ENCODE measurements around the gene PIAS4. TPM values are rescaled to one million over a fixed set of nuclear protein-coding genes. Genes with fewer than 3 reads are reported as not detected.

Gene PIAS4
- total and polyA plus RNA-seq, 9 donors, result 14.7 to 26.2 (median 23.6) TPM

DNA sequence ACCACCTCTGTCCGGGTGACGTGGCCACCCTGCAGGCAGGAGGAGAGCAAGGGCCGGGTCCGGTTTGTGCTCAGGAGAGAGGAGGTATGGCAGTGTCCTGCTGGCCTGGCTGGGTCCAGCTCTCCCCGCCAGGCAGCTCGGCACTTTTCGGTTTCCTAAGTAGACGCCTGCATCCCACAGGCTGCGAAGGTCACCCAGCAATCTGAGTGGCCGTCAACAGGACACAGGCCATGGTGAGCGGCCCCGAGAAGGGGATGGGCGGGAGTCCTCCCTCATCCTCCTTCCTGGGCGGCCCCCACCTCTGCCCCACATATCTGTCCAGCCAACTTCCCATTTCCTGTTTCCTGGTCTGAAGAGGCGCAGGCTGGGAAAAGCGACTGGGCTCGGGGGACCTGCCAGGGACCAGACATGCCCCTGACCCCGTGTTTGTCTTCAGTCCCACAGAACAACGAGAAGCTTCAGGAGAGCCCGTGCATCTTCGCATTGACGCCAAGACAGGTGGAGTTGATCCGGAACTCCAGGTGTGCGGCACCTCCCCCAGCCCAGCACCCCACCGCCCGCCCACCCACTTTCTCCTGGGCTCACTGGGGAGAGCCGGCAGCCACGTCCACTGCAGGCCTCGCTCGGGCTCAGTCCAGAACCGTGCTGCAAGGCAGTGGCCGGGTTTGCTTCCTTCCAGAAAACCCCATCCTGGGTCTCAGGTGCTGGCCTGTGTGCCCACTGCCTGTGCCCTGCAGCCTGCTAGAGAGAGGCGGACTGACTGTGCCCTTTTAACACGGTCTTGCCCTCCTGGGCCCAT lies 16.3 kb downstream of the PIAS4 start:
- H3K4me1 ChIP-seq (ENCODE audit: control insufficient read depth, insufficient read depth, low read length), result peaks cover 3% of the 10 kb centered on the region
- no peak overlapping the region for H3K27ac ChIP-seq (ENCODE audit: low read length)
- 88% methylated on average over 24 of the region's 34 CpGs for WGBS (ENCODE audit: insufficient coverage)
- H3K4me3 ChIP-seq (ENCODE audit: low read length), result no peak overlapping the region
- DNase-seq, result no peak
- H3K27me3 ChIP-seq (ENCODE audit: control insufficient read depth, insufficient read depth, low read length), result no peaks in the 10 kb centered on the region
- H3K36me3 ChIP-seq (ENCODE audit: control insufficient read depth, insufficient read depth, low read length), result peaks cover 46% of the 10 kb centered on the region
- H3K9me3 ChIP-seq (replicated peaks; ENCODE audit: control insufficient read depth, low read depth, low read length), result peaks cover 3% of the 10 kb centered on the region

- Histone ChIP-seq H3K9me3 (replicated peaks; ENCODE audit: control insufficient read depth, low read depth, low read length) (peaks cover 3% of the 10 kb centered on the region), H3K4me3 (ENCODE audit: low read length) (no peak overlapping the region), H3K27ac (ENCODE audit: low read length) (no peak overlapping the region), H3K36me3 (ENCODE audit: control insufficient read depth, insufficient read depth, low read length) (peaks cover 51% of the 10 kb centered on the region), H3K4me1 (ENCODE audit: control insufficient read depth, insufficient read depth, low read length) (no peaks in the 10 kb centered on the region), H3K27me3 (ENCODE audit: control insufficient read depth, insufficient read depth, low read length) (no peaks in the 10 kb centered on the region)
- 75% methylated on average over 11 of the region's 11 CpGs for WGBS (ENCODE audit: insufficient coverage)
- no peak for DNase-seq
Measured at GRCh38 chr19:4025317-4025716, 17.8 kb downstream of the PIAS4 start.

GRCh38 chr19:4027146-4027545 lies 19.6 kb downstream of the PIAS4 start:
- Histone ChIP-seq H3K4me3 (ENCODE audit: low read length) (no peak overlapping the region), H3K27me3 (ENCODE audit: control insufficient read depth, insufficient read depth, low read length) (no peaks in the 10 kb centered on the region), H3K27ac (ENCODE audit: low read length) (no peak overlapping the region), H3K36me3 (ENCODE audit: control insufficient read depth, insufficient read depth, low read length) (peaks cover 65% of the 10 kb centered on the region), H3K9me3 (replicated peaks; ENCODE audit: control insufficient read depth, low read depth, low read length) (peaks cover 1% of the 10 kb centered on the region), H3K4me1 (ENCODE audit: control insufficient read depth, insufficient read depth, low read length) (no peaks in the 10 kb centered on the region)
- 89% methylated on average over 13 of the region's 16 CpGs for WGBS (ENCODE audit: insufficient coverage)
- no peak for DNase-seq

- Histone ChIP-seq H3K9me3 (replicated peaks; ENCODE audit: control insufficient read depth, low read depth, low read length) (no peaks in the 10 kb centered on the region), H3K27ac (ENCODE audit: low read length) (no peak overlapping the region), H3K36me3 (ENCODE audit: control insufficient read depth, insufficient read depth, low read length) (peaks cover 75% of the 10 kb centered on the region), H3K4me3 (ENCODE audit: low read length) (no peak overlapping the region), H3K27me3 (ENCODE audit: control insufficient read depth, insufficient read depth, low read length) (no peaks in the 10 kb centered on the region), H3K4me1 (ENCODE audit: control insufficient read depth, insufficient read depth, low read length) (no peaks in the 10 kb centered on the region)
- no peak for DNase-seq
- WGBS (ENCODE audit: insufficient coverage), result 94% methylated on average over 41 of the region's 48 CpGs
Measured at GRCh38 chr19:4028334-4029246, 21.1 kb downstream of the PIAS4 start.

DNA sequence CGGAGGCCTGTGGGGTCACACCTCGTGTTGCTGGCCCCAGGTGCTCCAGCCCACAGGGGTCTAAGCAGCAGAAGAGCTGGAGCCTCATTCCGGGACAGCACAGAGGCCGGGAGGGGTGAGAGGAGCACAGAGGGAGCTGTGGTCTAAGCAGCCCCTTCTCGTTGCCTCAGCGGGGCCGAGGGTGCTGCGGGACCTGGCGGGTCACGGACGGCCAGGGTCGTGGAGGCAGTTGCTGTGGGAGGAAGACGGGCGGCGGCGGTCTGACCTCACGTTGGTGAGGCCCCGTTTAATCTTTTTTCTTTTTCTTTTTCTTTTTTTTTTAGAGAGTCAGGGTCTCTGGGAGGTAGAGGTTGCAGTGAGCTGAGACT lies 21.7 kb downstream of the PIAS4 start:
- Histone ChIP-seq H3K4me1 (ENCODE audit: control insufficient read depth, insufficient read depth, low read length) (no peaks in the 10 kb centered on the region), H3K36me3 (ENCODE audit: control insufficient read depth, insufficient read depth, low read length) (peaks cover 73% of the 10 kb centered on the region)
- 86% methylated on average over 15 of the region's 18 CpGs for WGBS (ENCODE audit: insufficient coverage)

GRCh38 chr19:4030552-4030951 lies 23.0 kb downstream of the PIAS4 start:
- 94% methylated on average over 4 of the region's 6 CpGs for WGBS (ENCODE audit: insufficient coverage)
- Histone ChIP-seq H3K9me3 (replicated peaks; ENCODE audit: control insufficient read depth, low read depth, low read length) (no peaks in the 10 kb centered on the region), H3K4me1 (ENCODE audit: control insufficient read depth, insufficient read depth, low read length) (no peaks in the 10 kb centered on the region), H3K36me3 (ENCODE audit: control insufficient read depth, insufficient read depth, low read length) (peaks cover 75% of the 10 kb centered on the region), H3K27ac (ENCODE audit: low read length) (no peak overlapping the region), H3K27me3 (ENCODE audit: control insufficient read depth, insufficient read depth, low read length) (no peaks in the 10 kb centered on the region), H3K4me3 (ENCODE audit: low read length) (no peak overlapping the region)
- DNase-seq, result no peak

More for the DNA sequence above, 21.7 kb downstream of the PIAS4 start:
- Histone ChIP-seq H3K27me3 (ENCODE audit: control insufficient read depth, insufficient read depth, low read length) (no peaks in the 10 kb centered on the region), H3K9me3 (replicated peaks; ENCODE audit: control insufficient read depth, low read depth, low read length) (no peaks in the 10 kb centered on the region), H3K27ac (ENCODE audit: low read length) (no peak overlapping the region), H3K4me3 (ENCODE audit: low read length) (no peak overlapping the region)
- no peak for DNase-seq

DNA sequence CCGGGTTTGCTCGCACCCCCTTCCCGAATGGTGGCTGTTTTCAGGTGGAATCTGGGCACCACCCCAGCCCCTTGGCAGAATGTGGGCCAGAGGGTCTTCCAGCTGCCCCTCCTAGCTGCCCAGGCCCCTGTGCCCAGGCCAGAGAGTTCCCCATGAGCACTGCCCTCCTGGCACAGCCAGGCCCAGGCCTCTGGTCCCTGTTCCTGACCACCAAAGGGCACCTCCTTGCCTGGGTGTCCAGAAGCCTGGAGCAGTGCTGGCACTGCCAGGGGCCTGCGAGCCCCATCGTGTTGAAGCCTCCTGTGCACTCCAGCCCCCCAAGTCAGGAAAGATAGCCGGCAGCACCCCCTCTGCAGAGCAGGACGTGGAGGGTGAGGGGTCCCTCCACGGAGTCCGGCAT lies 23.4 kb downstream of the PIAS4 start:
- H3K4me3 ChIP-seq (ENCODE audit: low read length), result no peak overlapping the region
- 72% methylated on average over 9 of the region's 9 CpGs for WGBS (ENCODE audit: insufficient coverage)
- H3K4me1 ChIP-seq (ENCODE audit: control insufficient read depth, insufficient read depth, low read length), result no peaks in the 10 kb centered on the region
- H3K27ac ChIP-seq (ENCODE audit: low read length), result no peak overlapping the region
- DNase-seq, result no peak
- peaks cover 78% of the 10 kb centered on the region for H3K36me3 ChIP-seq (ENCODE audit: control insufficient read depth, insufficient read depth, low read length)
- H3K27me3 ChIP-seq (ENCODE audit: control insufficient read depth, insufficient read depth, low read length), result no peaks in the 10 kb centered on the region
- no peaks in the 10 kb centered on the region for H3K9me3 ChIP-seq (replicated peaks; ENCODE audit: control insufficient read depth, low read depth, low read length)

DNA sequence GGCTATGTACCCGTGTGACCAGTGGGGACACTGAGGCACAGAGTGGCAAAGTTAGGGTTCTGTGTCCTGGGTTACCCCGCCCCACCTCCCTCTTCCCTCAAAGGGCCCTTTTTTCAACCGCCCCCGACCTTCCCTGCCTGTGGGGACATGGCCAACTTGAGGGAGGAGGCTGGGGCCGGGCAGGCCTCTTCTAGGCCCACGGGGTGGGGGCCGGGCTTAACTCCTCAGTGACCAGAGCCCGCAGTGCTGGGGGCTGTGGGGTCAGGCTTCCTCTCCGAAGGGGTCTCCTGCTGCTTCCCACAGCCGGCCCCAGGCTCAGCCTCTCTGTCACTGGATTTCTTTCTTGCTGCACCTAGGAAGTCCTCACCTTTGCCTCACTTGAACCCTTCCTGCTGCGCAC lies 23.9 kb downstream of the PIAS4 start:
- Histone ChIP-seq H3K4me1 (ENCODE audit: control insufficient read depth, insufficient read depth, low read length) (no peaks in the 10 kb centered on the region), H3K9me3 (replicated peaks; ENCODE audit: control insufficient read depth, low read depth, low read length) (no peaks in the 10 kb centered on the region), H3K36me3 (ENCODE audit: control insufficient read depth, insufficient read depth, low read length) (peaks cover 80% of the 10 kb centered on the region), H3K27ac (ENCODE audit: low read length) (no peak overlapping the region), H3K4me3 (ENCODE audit: low read length) (no peak overlapping the region), H3K27me3 (ENCODE audit: control insufficient read depth, insufficient read depth, low read length) (no peaks in the 10 kb centered on the region)
- DNase-seq, result no peak
- 59% methylated on average over 6 of the region's 11 CpGs for WGBS (ENCODE audit: insufficient coverage)

GRCh38 chr19:4032436-4032835 lies 24.9 kb downstream of the PIAS4 start:
- H3K4me3 ChIP-seq (ENCODE audit: low read length), result no peak overlapping the region
- no peaks in the 10 kb centered on the region for H3K4me1 ChIP-seq (ENCODE audit: control insufficient read depth, insufficient read depth, low read length)
- DNase-seq, result no peak
- H3K9me3 ChIP-seq (replicated peaks; ENCODE audit: control insufficient read depth, low read depth, low read length), result no peaks in the 10 kb centered on the region
- 56% methylated on average over 15 of the region's 16 CpGs for WGBS (ENCODE audit: insufficient coverage)
- H3K27me3 ChIP-seq (ENCODE audit: control insufficient read depth, insufficient read depth, low read length), result no peaks in the 10 kb centered on the region
- H3K27ac ChIP-seq (ENCODE audit: low read length), result no peak overlapping the region
- peaks cover 84% of the 10 kb centered on the region for H3K36me3 ChIP-seq (ENCODE audit: control insufficient read depth, insufficient read depth, low read length)

Data from muscle of leg (tissue), 11 donors.